Neural cell (in vitro differentiated cells): ENCODE data around the gene GRIFIN. TPM values are rescaled to one million over a fixed set of nuclear protein-coding genes. Genes with fewer than 3 reads are reported as not detected.

Source experiments
- H2AFZ ChIP-seq: fragments of 200-600, 300-800 bp; sonication (generic), shearing (Covaris generic); 2 replicates; pipeline ENCODE4 v1.6.0; 2014; ENCODE audit warnings: low read depth, mild to moderate bottlenecking, antibody characterized with exemption, low read length, moderate library complexity
- H3F3A ChIP-seq: fragments of 200-600 bp; shearing (Covaris generic); 2 replicates; pipeline ENCODE4 v1.6.1; 2016; ENCODE audit warnings: mild to moderate bottlenecking, moderate library complexity, mixed read lengths, antibody characterized with exemption, low read length; ENCODE audit not compliant: insufficient read depth, poor library complexity, severe bottlenecking
- H3K27ac ChIP-seq: fragments of 200-600, 300-800 bp; sonication (generic), shearing (Covaris generic); 2 replicates; pipeline ENCODE4 v1.5.1; 2014; ENCODE audit warnings: mild to moderate bottlenecking, low read length, moderate library complexity
- H3K27me3 ChIP-seq: fragments of 300-800, 200-600 bp; sonication (generic), shearing (Covaris generic); 2 replicates; pipeline ENCODE4 v1.6.0; 2014; ENCODE audit warnings: mild to moderate bottlenecking, low read depth, low read length, moderate library complexity; ENCODE audit not compliant: insufficient read depth
- H3K36me3 ChIP-seq: fragments of 300-800, 200-600 bp; sonication (generic), shearing (Covaris generic); 2 replicates; pipeline ENCODE4 v1.5.1; 2014; ENCODE audit warnings: mild to moderate bottlenecking, antibody characterized with exemption, low read length, moderate library complexity; ENCODE audit not compliant: insufficient read depth
- H3K4me2 ChIP-seq: fragments of 300-800, 200-600 bp; sonication (generic), shearing (Covaris generic); 2 replicates; pipeline ENCODE4 v1.6.0; 2014; ENCODE audit warnings: mild to moderate bottlenecking, low read length
- H3K4me3 ChIP-seq: fragments of 300-800, 200-600 bp; sonication (generic), shearing (Covaris generic); 2 replicates; pipeline ENCODE4 v1.5.1; 2014; ENCODE audit warnings: mild to moderate bottlenecking, low read length, moderate library complexity
- H3K79me2 ChIP-seq: fragments of 200-600 bp; shearing (Covaris generic); replicated peaks from 2 replicates; pipeline ENCODE4 v1.6.0; 2014; ENCODE audit warnings: mild to moderate bottlenecking, low read length, moderate library complexity; ENCODE audit not compliant: insufficient read depth
- H3K9ac ChIP-seq: fragments of 300-800, 200-600 bp; sonication (generic), shearing (Covaris generic); 2 replicates; pipeline ENCODE4 v1.6.1; 2016; ENCODE audit warnings: mild to moderate bottlenecking, low read length, mixed read lengths
- H3K9me2 ChIP-seq: fragments of 200-600 bp; shearing (Covaris generic); 2 replicates; pipeline ENCODE4 v1.6.1; 2016; ENCODE audit warnings: mild to moderate bottlenecking, low read length, mixed read lengths; ENCODE audit not compliant: insufficient read depth
- H3K9me3 ChIP-seq: fragments of 200-600, 300-800 bp; sonication (generic), shearing (Covaris generic); 2 replicates; pipeline ENCODE4 v1.6.1; 2016; ENCODE audit warnings: mild to moderate bottlenecking, mixed run types, low read length, moderate library complexity, mixed read lengths
- H4K20me1 ChIP-seq: fragments of 200-600 bp; shearing (Covaris generic); 2 replicates; pipeline ENCODE4 v1.6.1; 2016; ENCODE audit warnings: mild to moderate bottlenecking, mixed run types; ENCODE audit not compliant: insufficient read depth
- CTCF ChIP-seq: fragments of 450-650 bp; IDR thresholded peaks from 2 replicates; pipeline ENCODE4 v1.5.1; 2014; ENCODE audit warnings: antibody characterized with exemption, mild to moderate bottlenecking, moderate library complexity; ENCODE audit not compliant: poor library complexity, severe bottlenecking
- EP300 ChIP-seq: fragments of 450-650 bp; conservative IDR thresholded peaks from 2 replicates; pipeline ENCODE4 v1.6.1; 2014; ENCODE audit warnings: antibody characterized with exemption, mild to moderate bottlenecking, moderate library complexity; ENCODE audit not compliant: poor library complexity, severe bottlenecking
- EZH2 ChIP-seq: fragments of 200-600, 300-800 bp; shearing (Covaris generic), sonication (generic); IDR thresholded peaks from 2 replicates; pipeline ENCODE4 v1.6.1; 2014; ENCODE audit warnings: antibody characterized with exemption, low read length, borderline replicate concordance, mild to moderate bottlenecking; ENCODE audit not compliant: insufficient read depth, poor library complexity, severe bottlenecking
- MXI1 ChIP-seq: fragments of 450-650 bp; conservative IDR thresholded peaks from 2 replicates; pipeline ENCODE4 v1.6.1; 2014; ENCODE audit warnings: antibody characterized with exemption, mild to moderate bottlenecking; ENCODE audit not compliant: poor library complexity, severe bottlenecking
- POLR2AphosphoS5 ChIP-seq: IDR thresholded peaks from 2 replicates; pipeline ENCODE4 v1.6.1; 2012
- RAD21 ChIP-seq: fragments of 450-650 bp; conservative IDR thresholded peaks from 2 replicates; pipeline ENCODE4 v1.6.1; 2014; ENCODE audit warnings: antibody characterized with exemption, mild to moderate bottlenecking, moderate library complexity
- REST ChIP-seq: IDR thresholded peaks from 2 replicates; pipeline ENCODE4 v1.6.1; 2012; ENCODE audit warnings: borderline replicate concordance
- SMC3 ChIP-seq: fragments of 450-650 bp; conservative IDR thresholded peaks from 2 replicates; pipeline ENCODE4 v1.6.1; 2014; ENCODE audit warnings: antibody characterized with exemption, mild to moderate bottlenecking, moderate library complexity; ENCODE audit not compliant: poor library complexity
- TAF1 ChIP-seq: IDR thresholded peaks from 2 replicates; pipeline ENCODE4 v1.6.1; 2012; ENCODE audit warnings: low read depth
- polyA plus RNA-seq: library from polyadenylated mRNA; depleted of rRNA; stranded (reverse); fragments of >200 nt; gene quantifications from 2 replicates; pipeline ENCODE4 v1.2.3, GENCODE V29; 2014

GRIFIN gene
- polyA plus RNA-seq, 1 donor from 2014 or later: not detected

- no peaks in the 10 kb centered on the region for H3K9me2 ChIP-seq
- no peaks in the 10 kb centered on the region for H3K79me2 ChIP-seq
- H3K9ac ChIP-seq: no peak overlapping the region
- H3K27me3 ChIP-seq: no peaks in the 10 kb centered on the region
- no peak overlapping the region for H3K27ac ChIP-seq
- H4K20me1 ChIP-seq: no peaks in the 10 kb centered on the region
- H3K36me3 ChIP-seq: no peaks in the 10 kb centered on the region
- no peaks in the 10 kb centered on the region for H3F3A ChIP-seq
- H3K4me3 ChIP-seq: no peak overlapping the region
- H2AFZ ChIP-seq: no peak overlapping the region
- TF ChIP-seq EP300 (no peak), SMC3 (no peak), MXI1 (no peak), POLR2AphosphoS5 (no peak), CTCF (no peak), TAF1 (no peak), EZH2 (no peak), RAD21 (no peak), REST (no peak)
- no peak overlapping the region for H3K4me2 ChIP-seq
- H3K9me3 ChIP-seq: no peaks in the 10 kb centered on the region
These were observed 36.5 kb upstream of the GRIFIN start for GRCh38 chr7:2512713-2513112.

- no peaks in the 10 kb centered on the region for H4K20me1 ChIP-seq
These were observed 36.0 kb upstream of the GRIFIN start for GRCh38 chr7:2512179-2512661.

More at GRCh38 chr7:2512179-2512661, 36.0 kb upstream of the GRIFIN start:
- no peak overlapping the region for H3K4me3 ChIP-seq
- no peak overlapping the region for H3K27ac ChIP-seq
- H3K4me2 ChIP-seq: no peak overlapping the region
- H3K9me3 ChIP-seq: no peaks in the 10 kb centered on the region
- no peak overlapping the region for H3K9ac ChIP-seq
- H3K36me3 ChIP-seq: no peaks in the 10 kb centered on the region
- no peak for TF ChIP-seq RAD21
- no peak for TF ChIP-seq REST
- TF ChIP-seq POLR2AphosphoS5: no peak
- no peak for TF ChIP-seq CTCF
- no peak for TF ChIP-seq EP300
- no peak for TF ChIP-seq EZH2
- no peak for TF ChIP-seq MXI1
- TF ChIP-seq TAF1: no peak
- TF ChIP-seq SMC3: no peak
- no peaks in the 10 kb centered on the region for H3F3A ChIP-seq
- no peaks in the 10 kb centered on the region for H3K9me2 ChIP-seq
- no peaks in the 10 kb centered on the region for H3K79me2 ChIP-seq
- no peaks in the 10 kb centered on the region for H3K27me3 ChIP-seq
- no peak overlapping the region for H2AFZ ChIP-seq
